HuH-7.5 (cell line): ENCODE results near the gene NCAPH2.
A peak's percentile ranks its signal among the peaks of the same experiment; 100 is the strongest.

Experiments
- DNase-seq: peaks from one replicate; pipeline ENCODE4 v3.0.0; 2011; ENCODE audit warnings: low spot score

NCAPH2 gene

GRCh38 chr22:50474710-50475651 lies 33.0 kb upstream of the NCAPH2 start, which contains the start of gene SBF1:
TSS of gene SBF1 (minus strand) at chr22:50475035. CDS start at chr22:50474840, 195 bp downstream.
- DNase-seq, result peak; percentile 100

- DNase-seq, result no peak
Observed at GRCh38 chr22:50475652-50476002, 32.4 kb upstream of the NCAPH2 start.

- no peak for DNase-seq
Observed at GRCh38 chr22:50476868-50477267, 31.2 kb upstream of the NCAPH2 start.

GRCh38 chr22:50477923-50478322 lies 30.1 kb upstream of the NCAPH2 start:
- no peak for DNase-seq

GRCh38 chr22:50479721-50480120 lies 28.3 kb upstream of the NCAPH2 start:
- no peak for DNase-seq

GRCh38 chr22:50481045-50481439 lies 27.0 kb upstream of the NCAPH2 start:
- DNase-seq, result no peak

- DNase-seq, result peak; percentile 94
Observed at GRCh38 chr22:50481440-50482106, 26.5 kb upstream of the NCAPH2 start, which contains the start of gene ADM2. TSS of gene ADM2 (plus strand) at chr22:50481543. CDS start at chr22:50481848, 305 bp downstream.

- DNase-seq, result peak; percentile 64
Observed at GRCh38 chr22:50482107-50483074, 25.6 kb upstream of the NCAPH2 start.

GRCh38 chr22:50483106-50483505 lies 24.9 kb upstream of the NCAPH2 start:
- no peak for DNase-seq

GRCh38 chr22:50483556-50483955 lies 24.5 kb upstream of the NCAPH2 start:
- DNase-seq, result no peak

GRCh38 chr22:50483977-50484853 lies 23.8 kb upstream of the NCAPH2 start:
- no peak for DNase-seq

GRCh38 chr22:50485221-50486131 lies 22.5 kb upstream of the NCAPH2 start:
- DNase-seq, result no peak

GRCh38 chr22:50486561-50487289 lies 21.3 kb upstream of the NCAPH2 start, which contains the start of gene MIOX:
TSS of gene MIOX (plus strand) at chr22:50486859. CDS start at chr22:50486898, 39 bp downstream.
- no peak for DNase-seq

GRCh38 chr22:50487290-50488005 lies 20.6 kb upstream of the NCAPH2 start:
- no peak for DNase-seq

GRCh38 chr22:50488006-50488677 lies 19.9 kb upstream of the NCAPH2 start:
- no peak for DNase-seq

GRCh38 chr22:50488886-50489285 lies 19.1 kb upstream of the NCAPH2 start:
- DNase-seq, result no peak

- DNase-seq, result no peak
Observed at GRCh38 chr22:50489363-50490243, 18.4 kb upstream of the NCAPH2 start.
